Stimulated activated CD4-positive, alpha-beta T cell treated with anti-CD3 and anti-CD28 coated beads, Interleukin-1b, Interleukin-23, amount 100 ng/mL, for 4 hours (primary cell): ENCODE data around the gene FAM227A.
"Not testable (repeated sequence)": the region's sequence is repeated elsewhere in the genome, so short reads cannot be mapped to it uniquely, and the experiment has no call there.

ENCODE experiments used
- DNase-seq, 2 donors: peaks; one replicate each; pipeline ENCODE4 v3.0.0-alpha.2; 2020; ENCODE audit warnings: low read depth in 2 of 2

Gene FAM227A

DNA sequence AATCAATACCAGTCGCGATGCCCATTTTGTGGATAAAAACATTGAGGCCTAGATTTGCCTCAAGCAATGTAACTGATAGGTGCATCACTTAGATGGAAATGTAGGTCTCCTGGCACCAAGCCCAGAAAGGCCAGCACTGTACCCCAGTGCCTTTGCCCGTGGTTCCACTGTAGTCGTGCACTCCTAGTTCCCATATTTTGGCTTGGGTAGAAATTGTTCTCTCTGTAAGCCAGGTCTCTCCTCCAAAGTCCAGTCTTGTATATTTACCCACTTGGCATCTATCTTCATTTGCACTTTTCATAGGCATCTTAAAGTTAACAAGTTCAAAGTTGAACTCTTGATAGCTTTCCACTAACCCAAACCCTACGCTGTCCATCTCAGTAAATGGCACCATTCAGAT is 44.6 kb downstream of the FAM227A start:
- DNase-seq, result no peak

DNA sequence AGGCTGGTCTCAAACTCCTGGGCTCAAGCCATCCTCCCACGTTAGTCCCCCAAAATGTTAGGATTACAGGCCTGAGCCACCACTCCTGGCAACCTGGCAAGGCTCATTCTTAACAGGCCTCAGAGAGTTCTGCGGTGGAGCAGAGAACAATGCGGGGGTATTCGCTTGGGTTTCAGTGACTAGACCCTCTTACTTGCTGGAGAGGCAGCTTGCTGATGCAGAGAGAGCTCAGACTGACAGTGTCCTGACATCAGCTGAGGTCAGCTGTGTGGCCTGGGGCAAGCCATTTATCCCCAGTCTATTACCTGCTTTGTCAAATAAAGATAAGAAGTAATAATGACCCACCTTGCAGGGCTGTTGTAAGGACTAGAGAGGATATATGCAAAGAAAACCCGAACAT is 46.0 kb downstream of the FAM227A start:
- no peak for DNase-seq

DNA sequence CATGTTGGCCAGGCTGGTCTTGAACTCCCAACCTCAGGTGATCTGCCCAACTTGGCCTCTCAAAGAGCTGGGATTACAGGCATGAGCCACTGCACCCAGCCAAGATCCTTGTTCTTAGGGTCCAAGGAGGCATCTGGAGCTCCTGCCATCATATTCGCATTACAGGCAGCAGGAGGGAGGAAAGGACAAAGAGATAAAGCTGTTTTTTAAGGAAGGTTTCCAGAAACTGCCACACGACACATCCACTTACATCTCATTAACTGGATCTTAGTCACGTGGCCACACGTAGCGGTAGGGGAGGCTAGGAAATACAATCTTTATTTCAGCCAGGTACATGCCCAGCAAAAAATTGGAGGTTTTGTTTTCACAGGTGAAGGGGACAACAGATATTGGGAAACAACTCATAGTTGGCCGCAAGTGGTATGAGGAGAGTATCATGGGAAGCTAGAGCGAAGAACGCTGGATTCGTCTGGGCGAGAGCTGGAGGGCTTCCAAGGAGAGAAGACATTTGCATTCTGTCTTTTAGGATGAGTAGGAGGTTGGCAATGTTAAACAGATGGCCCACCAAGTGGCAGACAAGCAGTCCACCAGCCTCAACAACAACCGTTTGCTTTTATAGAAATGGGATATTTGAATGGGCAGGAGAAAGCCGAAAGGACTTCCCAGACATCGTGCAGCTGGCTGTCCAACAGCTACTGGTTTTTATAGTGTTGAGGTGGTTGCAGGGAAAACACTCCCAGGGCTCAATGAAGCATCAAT is 47.0 kb downstream of the FAM227A start:
- DNase-seq, result no peak

DNA sequence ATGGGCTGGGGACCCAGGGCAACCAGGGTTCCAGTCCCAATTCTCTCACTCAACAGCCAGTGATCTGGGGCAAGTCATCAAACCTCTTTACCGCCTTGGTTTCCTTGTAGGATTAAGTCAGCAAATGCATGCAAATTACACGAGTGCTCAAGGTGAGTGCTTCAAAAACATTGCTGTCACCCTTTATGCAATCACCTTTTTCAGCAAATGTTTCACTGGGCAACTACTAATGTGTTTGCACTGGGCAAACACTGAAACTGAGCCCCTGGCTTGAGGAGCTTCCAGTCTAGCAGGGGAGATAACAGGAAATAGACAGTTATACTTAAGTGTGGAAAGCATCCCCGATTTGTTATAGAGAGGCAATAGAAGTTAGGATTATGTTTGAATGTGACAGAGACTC is 48.5 kb downstream of the FAM227A start:
- DNase-seq, result no peak

DNA sequence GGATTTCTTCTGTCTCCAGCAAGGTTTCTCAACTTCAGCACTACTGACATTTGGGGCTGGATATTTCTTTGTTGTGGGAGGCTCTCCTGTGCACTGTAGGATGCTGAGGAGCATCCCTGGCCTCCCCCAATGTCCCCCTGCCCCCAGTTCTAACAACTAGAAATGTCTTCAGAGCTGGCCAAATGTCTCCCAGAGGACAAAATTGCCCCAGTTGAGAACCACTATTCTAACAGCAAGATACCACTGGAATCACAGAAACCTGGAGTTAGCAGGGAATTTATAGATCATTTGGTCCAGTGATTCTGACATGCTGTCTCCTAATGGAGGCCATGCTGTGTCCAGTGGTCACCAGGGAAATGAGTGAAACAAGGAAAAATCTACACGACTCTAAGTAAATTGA is 54.0 kb downstream of the FAM227A start:
- DNase-seq, result no peak

DNA sequence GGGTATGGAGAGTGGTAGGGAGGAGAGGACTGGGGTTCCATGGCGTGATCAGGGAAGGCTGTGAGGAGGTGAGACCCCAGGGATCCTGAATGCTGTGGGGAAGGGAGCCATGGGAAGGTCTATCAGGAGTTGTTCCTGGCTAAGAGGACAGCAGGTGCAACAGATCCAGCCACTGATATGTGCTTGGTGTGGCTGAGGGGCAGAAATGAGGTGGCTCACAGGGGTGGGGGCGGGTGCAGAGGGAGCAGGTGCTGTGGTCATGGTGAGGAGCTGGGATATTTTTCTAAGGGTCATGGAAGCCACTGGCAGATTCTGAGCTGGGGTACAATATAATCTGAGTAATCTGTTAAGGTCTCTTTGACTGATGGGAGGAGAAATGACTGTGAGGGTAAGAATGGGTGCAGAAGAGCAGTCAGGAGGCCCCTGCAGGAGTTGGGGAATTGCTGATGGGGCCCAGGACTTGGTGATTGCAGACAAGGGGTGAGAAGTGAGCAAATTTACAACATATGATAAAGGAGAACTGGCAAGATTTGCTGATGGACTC is 54.9 kb downstream of the FAM227A start:
- no peak for DNase-seq

DNA sequence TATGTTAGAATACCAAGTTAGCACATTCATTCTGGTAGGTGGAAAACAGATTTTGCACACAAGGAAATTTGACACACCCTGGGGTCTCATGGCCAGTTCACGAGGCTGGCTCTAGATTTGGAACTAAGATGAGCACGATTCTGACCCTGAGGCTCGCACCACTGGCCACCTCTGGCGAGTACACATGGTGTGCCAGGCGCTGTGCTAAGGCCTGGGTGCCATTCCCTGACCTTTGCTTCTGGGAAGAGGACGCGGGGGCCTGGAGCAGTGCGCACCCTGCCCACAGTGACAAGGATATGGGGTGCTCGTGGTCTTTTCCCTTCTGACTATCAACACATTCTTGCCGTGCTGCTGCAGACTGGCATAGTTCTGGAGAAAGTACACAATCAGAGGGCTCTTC is 56.7 kb downstream of the FAM227A start:
- DNase-seq, result no peak

DNA sequence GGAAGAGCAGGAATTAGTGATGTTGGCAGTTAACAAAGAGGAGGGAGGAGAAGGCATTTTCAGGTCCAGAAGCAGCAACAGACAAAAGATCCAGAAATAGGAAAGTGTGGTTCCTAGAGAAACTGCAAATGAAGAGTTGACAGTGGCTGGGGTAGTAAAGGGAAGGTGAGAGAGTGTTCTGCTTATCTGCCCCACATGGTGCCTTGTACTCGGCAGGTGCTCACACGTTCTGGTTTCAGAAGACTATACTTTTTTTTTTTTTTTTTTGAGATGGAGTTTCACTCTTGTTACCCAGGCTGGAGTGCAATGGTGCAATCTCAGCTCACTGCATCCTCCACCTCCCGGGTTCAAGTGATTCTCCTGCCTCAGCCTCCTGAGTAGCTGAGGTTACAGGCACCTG is 73.3 kb downstream of the FAM227A start:
- DNase-seq, result not testable (repeated sequence)

DNA sequence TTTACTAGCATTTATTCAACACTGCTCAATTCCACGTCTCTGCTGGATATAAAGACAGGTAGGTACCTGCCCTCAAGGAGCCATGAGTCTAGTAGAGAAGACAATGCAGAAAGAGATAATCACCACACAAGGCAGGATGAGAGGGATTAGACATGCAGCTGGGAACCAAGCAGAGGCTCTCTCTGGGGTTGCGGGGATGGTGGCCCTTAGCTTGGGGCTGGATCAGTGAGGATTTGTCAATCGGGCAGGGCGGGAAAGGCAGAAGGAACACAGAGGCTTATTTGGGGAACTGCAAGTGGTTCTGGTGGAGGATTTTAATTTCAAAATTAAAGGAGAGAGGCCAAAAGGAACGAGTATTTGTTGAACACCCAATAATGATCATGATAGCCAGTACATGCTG is 77.7 kb downstream of the FAM227A start:
- no peak for DNase-seq

DNA sequence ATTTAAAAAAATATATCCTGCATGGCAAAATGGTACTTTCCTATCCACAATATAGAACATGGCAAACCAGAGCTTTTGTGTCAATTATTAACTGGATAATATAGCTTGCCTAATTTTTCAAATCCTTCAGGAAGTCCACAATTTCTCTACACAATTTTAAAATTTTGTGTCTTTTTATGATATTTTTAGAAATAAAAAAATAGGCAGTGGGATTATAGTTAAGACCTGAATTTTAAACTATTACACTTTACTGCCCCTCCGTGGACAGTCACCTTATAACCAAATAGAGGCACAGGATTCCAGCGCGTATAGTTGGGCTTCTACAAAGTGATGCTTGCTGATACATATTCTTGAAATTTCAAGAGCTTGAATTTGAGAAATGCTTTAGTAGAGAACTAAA is 84.1 kb downstream of the FAM227A start:
- DNase-seq, result peak in 1 of 2 donors; percentile 44

DNA sequence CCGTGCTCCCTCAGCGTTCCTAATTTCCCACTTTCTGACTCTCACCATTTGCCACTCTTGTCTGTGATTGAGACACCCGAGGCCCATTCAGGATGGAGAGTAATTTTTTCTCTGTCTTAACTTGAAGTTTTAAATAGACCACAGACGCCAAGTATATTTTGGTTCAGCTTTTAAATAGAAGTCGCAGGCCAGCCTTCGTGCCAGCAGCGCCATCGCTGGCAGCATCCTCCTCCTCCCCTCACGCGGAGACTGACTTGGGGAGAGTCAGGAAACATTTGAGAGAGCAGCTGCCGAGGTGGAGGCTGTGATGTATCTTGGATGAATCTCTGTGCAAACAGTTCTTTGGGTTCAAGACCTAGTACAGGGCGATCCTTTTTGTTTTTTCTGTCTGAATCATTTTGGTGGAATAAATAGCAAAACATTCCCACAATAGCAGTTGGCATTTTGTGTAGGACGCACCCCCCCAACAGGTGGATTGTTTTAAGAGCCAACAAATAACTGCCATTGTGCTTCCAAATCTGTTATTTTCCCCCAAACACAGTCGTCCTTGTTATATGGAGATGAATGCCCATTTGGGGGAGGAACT is 85.3 kb downstream of the FAM227A start:
- peak in 1 of 2 donors; percentile 3 for DNase-seq

DNA sequence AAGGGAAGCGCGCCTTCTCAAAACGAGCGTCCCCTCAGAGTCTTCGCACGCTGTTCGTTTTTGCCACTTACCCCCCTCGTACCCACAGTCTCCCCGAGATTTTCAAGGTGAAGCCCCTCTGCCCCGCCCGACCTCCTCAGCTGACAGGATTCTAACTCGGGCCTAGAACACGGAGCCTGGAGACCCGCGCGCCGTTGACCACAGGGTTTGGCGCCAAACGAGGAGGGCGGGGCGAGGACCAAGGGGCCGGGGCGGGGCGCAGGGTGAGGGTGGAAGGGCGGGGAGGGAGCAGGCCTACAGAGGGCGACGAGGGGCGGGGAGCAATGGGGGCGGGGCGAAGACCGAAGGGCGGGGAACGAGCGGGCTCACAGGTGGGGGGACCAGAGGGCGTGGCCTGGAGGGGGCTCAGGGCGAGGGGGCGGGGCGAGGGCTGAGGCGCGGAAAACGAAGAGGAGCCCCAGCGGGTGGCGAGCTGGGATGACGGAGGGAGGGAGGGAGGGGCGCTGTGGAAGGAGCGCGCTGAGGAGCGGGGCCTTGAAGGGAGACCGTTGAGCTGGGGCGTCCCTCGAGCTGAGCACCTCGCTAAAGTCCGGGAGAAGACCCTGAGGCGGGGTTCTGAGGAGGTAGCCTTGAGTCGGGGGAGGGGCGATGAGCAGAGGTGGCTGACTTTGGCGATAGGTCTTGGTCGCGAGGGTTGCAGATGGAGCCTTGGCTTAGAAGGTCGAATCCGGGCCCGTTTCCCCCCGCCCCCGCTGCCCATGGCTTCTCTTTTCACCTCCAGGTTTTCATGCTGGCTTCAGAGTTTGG is 86.0 kb downstream of the FAM227A start, which contains the start of gene DMC1:
TSS of gene DMC1 (minus strand) at position 212 of the 807 bp plus-strand sequence. CDS start 1,927 bp downstream, outside the sequence.
- DNase-seq, result peak; percentile 98 to 99

DNA sequence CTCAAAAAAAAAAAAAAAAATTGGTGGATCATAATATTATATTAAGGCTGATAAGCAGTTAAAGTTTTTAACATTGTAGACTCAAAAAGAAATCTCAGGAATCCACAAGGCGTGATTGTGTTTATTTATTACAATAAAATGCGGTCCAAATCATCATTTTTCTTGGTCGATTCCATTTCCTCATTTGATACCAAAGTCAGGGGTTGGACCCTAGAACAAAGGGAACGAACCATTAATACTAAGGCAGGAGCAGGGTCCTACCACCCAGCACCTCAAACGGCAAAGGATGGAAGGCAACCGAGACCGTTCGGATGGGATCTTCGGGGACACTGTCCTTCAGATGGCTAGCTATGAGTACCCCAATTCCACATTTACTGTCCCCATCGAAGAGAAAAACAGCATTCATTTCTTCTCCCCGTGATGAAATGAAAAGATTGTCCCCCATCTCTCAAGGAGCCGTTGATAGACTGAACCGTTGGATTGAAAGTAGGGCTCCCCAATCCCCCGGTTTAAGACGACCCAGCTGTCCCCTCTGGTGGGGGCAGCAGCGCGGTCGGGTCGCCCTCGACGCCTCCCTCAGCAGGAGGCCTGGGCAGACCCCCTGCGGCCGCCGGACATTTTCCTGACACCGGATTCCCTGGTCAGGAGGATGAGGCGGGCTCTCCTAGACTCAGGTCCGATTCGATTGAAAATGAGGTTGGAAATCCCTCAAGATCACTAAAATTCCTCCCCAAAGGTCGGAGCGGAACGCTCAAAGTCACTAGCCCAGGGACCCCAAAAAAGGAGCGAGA is 86.8 kb downstream of the FAM227A start:
- DNase-seq, result no peak

DNA sequence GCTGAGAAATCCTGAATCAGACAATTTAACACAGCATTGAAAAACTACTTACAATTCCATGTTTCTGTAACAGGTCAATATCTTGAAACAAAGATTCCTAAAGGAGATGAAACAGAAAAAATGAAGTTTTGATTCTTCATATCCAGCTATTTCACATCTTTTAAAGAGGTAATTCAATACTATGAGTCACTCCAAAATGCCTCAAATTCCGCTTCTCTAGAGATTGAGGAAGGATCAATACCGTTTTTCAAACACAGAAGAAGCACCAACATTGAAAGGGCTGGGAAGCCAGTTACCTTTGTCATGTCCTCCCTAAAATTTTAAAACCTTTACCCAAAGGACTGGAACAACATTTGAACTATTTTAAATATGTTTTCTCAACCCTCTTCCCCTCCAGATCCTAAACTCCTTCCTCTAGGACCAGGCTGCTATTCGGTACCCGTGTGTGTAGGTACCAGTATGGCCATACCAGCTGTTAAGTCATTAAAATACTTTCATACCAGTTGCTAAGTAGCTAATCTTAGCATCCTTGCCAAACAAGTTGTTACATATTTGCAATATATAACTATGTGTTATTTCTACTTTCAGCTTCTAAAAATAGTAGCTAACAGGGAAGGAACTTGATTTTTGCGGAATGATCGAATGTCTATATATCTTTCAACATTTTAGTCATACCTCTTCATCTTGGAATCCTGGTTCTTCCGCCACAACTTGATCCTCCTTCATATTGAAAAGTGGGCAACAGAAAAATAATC is 88.5 kb downstream of the FAM227A start:
- DNase-seq, result no peak

DNA sequence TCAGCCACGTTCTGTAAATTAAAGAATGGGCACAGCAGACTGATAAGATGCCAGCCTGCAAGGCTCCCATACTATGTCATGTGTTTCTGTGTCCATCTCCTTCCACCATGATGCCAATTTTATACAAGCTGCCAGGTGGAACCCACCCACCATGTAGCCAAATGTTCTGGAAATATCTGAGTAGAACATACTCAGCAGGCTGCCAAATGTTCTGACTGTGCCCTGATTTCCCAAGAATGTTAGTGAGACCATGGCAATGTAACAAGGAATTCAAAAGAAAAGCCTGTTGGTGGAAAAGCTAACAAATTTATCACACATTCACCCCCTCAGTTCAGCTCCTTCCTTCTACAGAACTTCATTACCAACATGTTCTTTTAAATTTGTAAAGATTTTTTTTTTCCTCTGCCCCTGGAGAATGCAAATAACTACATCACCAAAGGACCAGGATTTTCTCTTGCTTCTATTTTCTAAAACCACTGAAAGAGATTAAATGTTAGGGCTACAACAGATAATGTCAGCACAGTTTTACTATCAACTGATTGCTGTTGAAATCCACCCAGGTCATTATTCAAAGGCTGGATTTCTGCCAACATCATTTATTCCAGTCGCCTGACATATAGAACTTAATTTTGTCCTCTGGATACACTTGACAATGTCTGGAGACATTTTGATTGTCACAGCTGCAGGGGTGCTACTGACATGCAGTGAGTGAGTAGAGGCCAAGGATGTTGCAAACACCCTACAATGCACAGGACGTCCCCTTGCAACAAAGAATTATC is 89.3 kb downstream of the FAM227A start:
- no peak for DNase-seq

DNA sequence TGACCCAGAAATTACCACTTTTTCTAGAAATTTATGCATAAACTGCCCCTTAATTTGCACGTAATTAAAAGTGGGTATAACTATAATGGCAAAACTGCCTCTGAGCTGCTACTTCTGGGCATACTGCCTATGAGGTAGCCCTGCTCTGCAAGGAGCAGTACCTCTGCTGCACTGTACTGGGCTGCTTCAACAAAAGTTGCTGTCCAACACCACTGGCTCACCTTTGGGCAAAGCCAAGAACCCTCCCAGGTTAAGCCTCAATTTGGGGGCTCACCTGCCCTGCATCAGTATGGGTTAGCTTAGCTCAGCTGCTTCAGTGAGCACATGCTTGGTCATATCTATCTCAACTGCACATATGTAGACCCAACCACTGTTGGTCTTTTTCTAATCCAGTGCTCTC is 90.8 kb downstream of the FAM227A start:
- no peak for DNase-seq

DNA sequence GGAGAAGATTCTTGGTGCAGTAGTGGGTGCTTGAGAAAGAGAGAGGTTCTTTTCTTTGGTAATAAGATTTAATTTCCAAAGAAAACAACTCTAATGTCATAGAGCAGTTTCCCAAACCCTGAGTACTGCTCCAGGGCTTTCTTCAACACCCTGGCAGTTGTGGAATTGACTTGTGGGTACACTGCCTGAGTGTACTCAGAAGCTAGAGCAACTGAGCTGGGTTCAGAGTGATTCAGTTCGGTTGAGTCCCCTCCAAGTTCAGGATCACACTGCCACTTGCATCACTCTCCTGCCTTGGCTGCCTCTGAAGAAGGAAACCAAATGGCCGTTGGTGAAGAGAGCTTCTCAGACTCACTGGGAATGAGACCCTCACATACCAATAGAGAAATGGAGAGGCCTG is 91.5 kb downstream of the FAM227A start:
- no peak for DNase-seq

DNA sequence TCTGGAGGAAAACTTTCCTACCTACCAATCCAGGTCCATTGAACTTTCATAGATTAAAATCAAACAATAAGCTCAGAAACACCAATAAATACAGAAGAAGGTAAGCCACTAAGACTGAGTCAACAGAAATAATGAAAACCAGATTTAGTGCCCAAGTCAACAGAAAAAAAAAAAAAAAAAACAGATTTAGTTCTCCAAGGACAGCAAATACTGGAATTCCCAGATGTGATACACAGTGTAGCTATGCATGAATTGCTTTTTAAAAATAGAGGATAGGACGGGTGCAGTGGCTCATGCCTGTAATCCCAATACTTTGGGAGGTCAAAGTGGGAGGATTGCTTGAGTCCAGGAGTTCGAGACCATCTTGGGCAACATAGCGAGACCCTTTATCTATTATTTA is 101.9 kb downstream of the FAM227A start:
- no peak for DNase-seq

DNA sequence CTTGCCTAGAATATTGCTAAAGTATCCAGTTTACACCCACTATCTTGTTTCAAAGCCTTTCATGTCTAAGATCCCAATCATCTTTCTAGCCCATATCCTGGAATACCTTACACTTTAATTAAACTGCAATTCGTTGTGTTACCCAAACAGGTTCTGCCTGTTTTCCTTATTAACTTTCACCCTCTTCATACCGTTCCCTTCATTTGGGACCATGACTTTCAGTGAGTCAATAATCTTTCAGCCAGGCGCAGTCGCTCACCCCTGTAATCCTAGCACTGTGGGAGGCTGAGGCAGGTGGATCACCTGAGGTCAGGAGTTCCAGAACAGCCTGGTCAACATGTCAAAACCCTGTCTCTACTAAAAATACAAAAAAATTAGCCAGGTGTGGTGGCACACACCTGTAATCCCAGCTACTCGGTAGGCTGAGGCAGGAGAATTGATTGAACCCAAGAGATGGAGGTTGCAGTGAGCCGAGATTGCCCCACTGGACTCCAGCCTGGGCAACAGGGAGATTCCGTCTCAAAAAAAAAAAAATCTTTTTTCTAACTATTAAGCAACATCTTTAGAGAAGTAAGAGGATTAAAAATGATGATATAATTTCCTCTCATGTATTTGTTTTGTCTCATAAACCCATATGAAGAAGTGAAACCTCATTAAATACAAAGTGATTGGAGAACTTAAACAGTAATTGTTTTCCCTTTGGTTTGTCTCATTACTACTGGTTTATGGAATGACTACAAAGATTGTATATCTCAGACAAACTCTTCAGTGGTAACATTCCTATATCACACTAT is 106.9 kb downstream of the FAM227A start:
- DNase-seq, result no peak
